ENCODE measurements around the gene KRT27.

DNA sequence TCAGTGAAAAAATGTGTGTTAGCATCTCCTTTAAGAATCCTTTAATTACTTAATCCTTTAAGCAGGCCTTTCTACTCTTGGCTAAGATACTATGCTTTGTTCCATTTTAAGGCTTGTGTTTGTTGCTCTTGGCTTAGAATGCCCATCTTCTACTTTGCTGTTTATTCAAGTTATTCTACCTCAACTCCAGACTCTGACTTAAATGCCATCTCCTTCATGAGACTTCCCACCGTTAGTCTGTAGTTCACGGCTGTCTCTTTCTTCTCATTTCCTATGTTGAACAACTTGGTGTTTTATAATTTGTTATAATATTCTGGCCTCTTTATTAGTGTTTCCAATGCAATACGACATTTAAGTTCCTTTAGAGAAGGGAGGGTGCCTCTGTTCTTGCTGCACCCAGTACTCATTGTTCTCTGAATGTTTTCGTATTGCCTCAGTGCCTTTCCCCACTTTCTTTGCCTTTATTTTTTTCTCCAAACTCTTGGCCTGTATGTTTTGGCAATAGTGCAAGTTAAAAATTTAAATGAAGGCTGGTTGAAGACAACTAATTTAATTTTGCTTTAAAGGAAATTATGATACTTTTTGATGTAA is 46.2 kb upstream of the KRT27 start:
- TF ChIP-seq, protein P1, sequence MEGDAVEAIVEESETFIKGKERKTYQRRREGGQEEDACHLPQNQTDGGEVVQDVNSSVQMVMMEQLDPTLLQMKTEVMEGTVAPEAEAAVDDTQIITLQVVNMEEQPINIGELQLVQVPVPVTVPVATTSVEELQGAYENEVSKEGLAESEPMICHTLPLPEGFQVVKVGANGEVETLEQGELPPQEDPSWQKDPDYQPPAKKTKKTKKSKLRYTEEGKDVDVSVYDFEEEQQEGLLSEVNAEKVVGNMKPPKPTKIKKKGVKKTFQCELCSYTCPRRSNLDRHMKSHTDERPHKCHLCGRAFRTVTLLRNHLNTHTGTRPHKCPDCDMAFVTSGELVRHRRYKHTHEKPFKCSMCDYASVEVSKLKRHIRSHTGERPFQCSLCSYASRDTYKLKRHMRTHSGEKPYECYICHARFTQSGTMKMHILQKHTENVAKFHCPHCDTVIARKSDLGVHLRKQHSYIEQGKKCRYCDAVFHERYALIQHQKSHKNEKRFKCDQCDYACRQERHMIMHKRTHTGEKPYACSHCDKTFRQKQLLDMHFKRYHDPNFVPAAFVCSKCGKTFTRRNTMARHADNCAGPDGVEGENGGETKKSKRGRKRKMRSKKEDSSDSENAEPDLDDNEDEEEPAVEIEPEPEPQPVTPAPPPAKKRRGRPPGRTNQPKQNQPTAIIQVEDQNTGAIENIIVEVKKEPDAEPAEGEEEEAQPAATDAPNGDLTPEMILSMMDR (conservative IDR thresholded peaks at IDR 0.05; ENCODE audit: low read length) = no peak
- TF ChIP-seq EZH2phosphoT487 (IDR thresholded peaks at IDR 0.05; ENCODE audit: borderline replicate concordance, low read depth, low read length) = no peak

Measured in OCI-LY7 (cell line).